Activated T-cell treated with anti-CD3 and anti-CD28 coated beads for 4 hours (primary cell): Measurements from ENCODE around the gene EIF3C.
"Not testable (repeated sequence)": the region's sequence is repeated elsewhere in the genome, so short reads cannot be mapped to it uniquely, and the experiment has no call there.

ENCODE experiments used
- DNase-seq: peaks from one replicate; pipeline ENCODE4 v3.0.0-alpha.2; 2020

EIF3C gene

GRCh38 chr16:28711220-28712083, at the start of gene EIF3C:
TSS of gene EIF3C (plus strand) at chr16:28711464. CDS start at chr16:28711687, 223 bp downstream.
- not testable (repeated sequence) for DNase-seq

GRCh38 chr16:28666264-28666663, 45.0 kb upstream of the EIF3C start:
- DNase-seq = not testable (repeated sequence)

- not testable (repeated sequence) for DNase-seq
Measured at GRCh38 chr16:28667480-28667879, 43.8 kb upstream of the EIF3C start.

- DNase-seq = not testable (repeated sequence)
Measured at GRCh38 chr16:28668199-28668598, 43.1 kb upstream of the EIF3C start.

GRCh38 chr16:28688327-28688952, 22.8 kb upstream of the EIF3C start:
- DNase-seq = not testable (repeated sequence)

GRCh38 chr16:28689425-28689824, 21.8 kb upstream of the EIF3C start:
- not testable (repeated sequence) for DNase-seq

- DNase-seq = not testable (repeated sequence)
Measured at GRCh38 chr16:28691722-28692121, 19.5 kb upstream of the EIF3C start.

- not testable (repeated sequence) for DNase-seq
Measured at GRCh38 chr16:28693257-28693950, 17.9 kb upstream of the EIF3C start.

- not testable (repeated sequence) for DNase-seq
Measured at GRCh38 chr16:28699792-28700191, 11.5 kb upstream of the EIF3C start.

GRCh38 chr16:28700349-28700748, 10.9 kb upstream of the EIF3C start:
- DNase-seq = not testable (repeated sequence)

- DNase-seq = not testable (repeated sequence)
Measured at GRCh38 chr16:28701384-28701783, 9.9 kb upstream of the EIF3C start.

GRCh38 chr16:28704246-28704645, 7.0 kb upstream of the EIF3C start:
- not testable (repeated sequence) for DNase-seq

- not testable (repeated sequence) for DNase-seq
Measured at GRCh38 chr16:28722852-28723650, 11.8 kb downstream of the EIF3C start.

GRCh38 chr16:28731253-28731652, 20.0 kb downstream of the EIF3C start:
- not testable (repeated sequence) for DNase-seq

- not testable (repeated sequence) for DNase-seq
Measured at GRCh38 chr16:28732455-28733124, 21.3 kb downstream of the EIF3C start.

- not testable (repeated sequence) for DNase-seq
Measured at GRCh38 chr16:28739787-28740186, 28.5 kb downstream of the EIF3C start.

- DNase-seq = not testable (repeated sequence)
Measured at GRCh38 chr16:28740631-28741030, 29.4 kb downstream of the EIF3C start.

- not testable (repeated sequence) for DNase-seq
Measured at GRCh38 chr16:28741295-28741694, 30.0 kb downstream of the EIF3C start.

- DNase-seq = not testable (repeated sequence)
Measured at GRCh38 chr16:28746618-28747350, 35.5 kb downstream of the EIF3C start.

- not testable (repeated sequence) for DNase-seq
Measured at GRCh38 chr16:28749997-28750465, 38.8 kb downstream of the EIF3C start.
